Measurements from ENCODE around the gene PLAGL1.
A peak's percentile ranks its signal among the peaks of the same experiment; 100 is the strongest.

Gene PLAGL1

GRCh38 chr6:143949535-143949934 is 58.5 kb downstream of the PLAGL1 start:
- H3K27me3 ChIP-seq (replicated peaks; ENCODE audit: control insufficient read depth, insufficient read depth, low read length): no peaks in the 10 kb centered on the region
- no peak for TF ChIP-seq CTCF (IDR thresholded peaks at IDR 0.05; ENCODE audit: insufficient read depth, low read length, poor library complexity, severe bottlenecking)
- DNase-seq (ENCODE audit: extremely low read depth, insufficient read length): no peak
- H3K36me3 ChIP-seq (ENCODE audit: control insufficient read depth, insufficient read depth, low read length): no peaks in the 10 kb centered on the region; the same call in 1 of the 2 replicates
- H3K4me3 ChIP-seq (replicated peaks; ENCODE audit: low read depth, low read length): no peak overlapping the region

- Histone ChIP-seq H3K27me3 (replicated peaks; ENCODE audit: control insufficient read depth, insufficient read depth, low read length) (no peaks in the 10 kb centered on the region), H3K4me3 (replicated peaks; ENCODE audit: low read depth, low read length) (no peak overlapping the region), H3K36me3 (ENCODE audit: control insufficient read depth, insufficient read depth, low read length) (no peaks in the 10 kb centered on the region; the same call in 1 of the 2 replicates)
- TF ChIP-seq CTCF (IDR thresholded peaks at IDR 0.05; ENCODE audit: insufficient read depth, low read length, poor library complexity, severe bottlenecking): no peak
- no peak for DNase-seq (ENCODE audit: extremely low read depth, insufficient read length)
Observed at GRCh38 chr6:143948208-143948607, 59.9 kb downstream of the PLAGL1 start.

- peak; percentile 38 for DNase-seq (ENCODE audit: extremely low read depth, insufficient read length)
- peak; percentile 89 for TF ChIP-seq CTCF (IDR thresholded peaks at IDR 0.05; ENCODE audit: insufficient read depth, low read length, poor library complexity, severe bottlenecking)
Observed at GRCh38 chr6:143941852-143942627, 66.0 kb downstream of the PLAGL1 start.

GRCh38 chr6:143940011-143940597 is 68.0 kb downstream of the PLAGL1 start:
- Histone ChIP-seq H3K36me3 (ENCODE audit: control insufficient read depth, insufficient read depth, low read length) (no peaks in the 10 kb centered on the region), H3K27me3 (replicated peaks; ENCODE audit: control insufficient read depth, insufficient read depth, low read length) (no peaks in the 10 kb centered on the region), H3K4me3 (replicated peaks; ENCODE audit: low read depth, low read length) (no peak overlapping the region)
- DNase-seq (ENCODE audit: extremely low read depth, insufficient read length): peak; percentile 32
- peak; percentile 93 for TF ChIP-seq CTCF (IDR thresholded peaks at IDR 0.05; ENCODE audit: insufficient read depth, low read length, poor library complexity, severe bottlenecking)

More at GRCh38 chr6:143941852-143942627, 66.0 kb downstream of the PLAGL1 start:
- Histone ChIP-seq H3K36me3 (ENCODE audit: control insufficient read depth, insufficient read depth, low read length) (no peaks in the 10 kb centered on the region), H3K4me3 (replicated peaks; ENCODE audit: low read depth, low read length) (no peak overlapping the region), H3K27me3 (replicated peaks; ENCODE audit: control insufficient read depth, insufficient read depth, low read length) (no peaks in the 10 kb centered on the region)

GRCh38 chr6:143939364-143939763 is 68.7 kb downstream of the PLAGL1 start:
- DNase-seq (ENCODE audit: extremely low read depth, insufficient read length): no peak
- TF ChIP-seq CTCF (IDR thresholded peaks at IDR 0.05; ENCODE audit: insufficient read depth, low read length, poor library complexity, severe bottlenecking): no peak
- Histone ChIP-seq H3K27me3 (replicated peaks; ENCODE audit: control insufficient read depth, insufficient read depth, low read length) (no peaks in the 10 kb centered on the region), H3K36me3 (ENCODE audit: control insufficient read depth, insufficient read depth, low read length) (no peaks in the 10 kb centered on the region), H3K4me3 (replicated peaks; ENCODE audit: low read depth, low read length) (no peak overlapping the region)
